Duodenal mucosa (tissue), 2 donors: Measurements from ENCODE around the gene ATP8B3.

Source experiments
- H3K27ac ChIP-seq: one replicate; pipeline ENCODE4 v1.7.0; 2013; ENCODE audit warnings: low read depth, low read length
- H3K27me3 ChIP-seq, 2 donors: one replicate each; pipeline ENCODE4 v1.7.0; 2013; ENCODE audit warnings: low read length in 2 of 2, control low read depth in 1 of 2; ENCODE audit not compliant: insufficient read depth in 2 of 2, control insufficient read depth in 1 of 2
- H3K36me3 ChIP-seq, 2 donors: one replicate each; pipeline ENCODE4 v1.7.0; 2013; ENCODE audit warnings: low read length in 2 of 2, control low read depth in 1 of 2; ENCODE audit not compliant: insufficient read depth in 2 of 2, control insufficient read depth in 1 of 2
- H3K4me1 ChIP-seq, 2 donors: one replicate each; pipeline ENCODE4 v1.7.0; 2013; ENCODE audit warnings: low read length in 2 of 2, control low read depth in 1 of 2; ENCODE audit not compliant: insufficient read depth in 2 of 2, control insufficient read depth in 1 of 2
- H3K4me3 ChIP-seq, 2 donors: one replicate each; pipeline ENCODE4 v1.7.0; 2013; ENCODE audit warnings: low read length in 2 of 2, low read depth in 1 of 2
- H3K9ac ChIP-seq, 2 donors: one replicate each; pipeline ENCODE4 v1.7.0; 2013; ENCODE audit warnings: low read length in 2 of 2, low read depth in 1 of 2
- H3K9me3 ChIP-seq, 2 donors: one replicate each; pipeline ENCODE4 v1.7.0; 2013; ENCODE audit warnings: low read length in 2 of 2, control low read depth in 1 of 2; ENCODE audit not compliant: control insufficient read depth in 1 of 2

The ATP8B3 gene

DNA sequence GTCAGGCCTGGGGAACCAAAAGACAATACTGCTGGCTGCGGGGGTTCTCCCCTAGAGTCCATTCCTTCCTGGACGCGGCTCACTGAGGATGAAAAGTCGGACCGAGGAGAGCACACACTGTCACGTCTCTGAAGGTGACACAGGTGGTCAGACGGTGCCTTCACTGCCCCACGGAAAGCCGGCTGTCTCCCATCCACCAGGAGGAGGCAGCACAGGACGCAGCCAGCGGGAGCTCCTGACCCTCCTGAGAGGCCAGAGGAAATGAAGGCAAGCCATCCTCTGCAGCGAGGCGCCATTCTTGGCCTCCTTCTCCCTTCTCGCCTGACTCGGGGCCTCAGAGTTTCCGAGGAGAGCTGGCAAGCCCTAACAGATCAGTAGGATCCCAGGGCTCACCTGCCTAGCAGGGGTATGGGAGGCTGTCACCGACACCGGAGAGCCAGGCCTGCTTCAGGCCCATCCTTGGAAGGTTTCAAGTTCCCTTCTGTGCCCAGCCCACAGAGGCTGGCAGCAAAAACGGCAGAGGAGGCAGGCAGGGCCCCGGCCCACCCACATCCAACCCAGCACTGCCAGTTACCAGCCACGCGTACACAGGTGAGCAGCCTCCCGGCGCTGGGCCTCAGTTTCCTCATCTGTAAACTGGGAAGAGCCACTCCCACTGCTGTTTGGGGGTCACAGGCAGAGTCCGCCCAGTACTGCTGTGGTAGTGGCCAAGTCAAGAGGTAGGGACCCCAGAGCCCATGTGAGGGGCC lies 31.7 kb upstream of the ATP8B3 start:
- no peaks in the 10 kb centered on the region for H3K9me3 ChIP-seq
- H3K36me3 ChIP-seq: peaks cover 0 to 27% of the 10 kb centered on the region in 2 donors
- H3K27ac ChIP-seq: no peak overlapping the region
- no peak overlapping the region for H3K4me3 ChIP-seq
- H3K4me1 ChIP-seq: peaks cover 45 to 67% of the 10 kb centered on the region in 2 donors
- H3K9ac ChIP-seq: no peak overlapping the region
- H3K27me3 ChIP-seq: no peaks in the 10 kb centered on the region

DNA sequence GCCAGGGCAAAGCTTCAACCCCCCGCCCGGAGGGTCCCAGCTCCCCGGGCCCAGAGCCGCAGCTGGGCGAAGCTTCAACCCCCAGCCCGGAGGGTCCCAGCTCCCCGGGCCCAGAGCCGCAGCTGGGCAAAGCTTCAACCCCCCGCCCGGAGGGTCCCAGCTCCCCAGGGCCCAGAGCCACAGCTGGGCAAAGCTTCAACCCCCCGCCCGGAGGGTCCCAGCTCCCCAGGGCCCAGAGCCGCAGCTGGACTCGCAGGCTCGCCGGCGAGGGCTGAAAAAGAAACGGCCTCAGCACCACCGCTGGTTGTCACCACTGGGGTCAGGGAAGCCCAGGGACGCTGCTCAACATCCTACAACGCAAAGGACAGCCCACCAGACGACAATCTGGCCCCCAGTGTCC lies 31.0 kb upstream of the ATP8B3 start:
- no peaks in the 10 kb centered on the region for H3K27me3 ChIP-seq
- H3K4me3 ChIP-seq: no peak overlapping the region
- H3K9ac ChIP-seq: no peak overlapping the region
- H3K4me1 ChIP-seq: peaks cover 45 to 73% of the 10 kb centered on the region in 2 donors
- H3K9me3 ChIP-seq: no peaks in the 10 kb centered on the region
- no peak overlapping the region for H3K27ac ChIP-seq
- H3K36me3 ChIP-seq: peaks cover 0 to 27% of the 10 kb centered on the region in 2 donors

DNA sequence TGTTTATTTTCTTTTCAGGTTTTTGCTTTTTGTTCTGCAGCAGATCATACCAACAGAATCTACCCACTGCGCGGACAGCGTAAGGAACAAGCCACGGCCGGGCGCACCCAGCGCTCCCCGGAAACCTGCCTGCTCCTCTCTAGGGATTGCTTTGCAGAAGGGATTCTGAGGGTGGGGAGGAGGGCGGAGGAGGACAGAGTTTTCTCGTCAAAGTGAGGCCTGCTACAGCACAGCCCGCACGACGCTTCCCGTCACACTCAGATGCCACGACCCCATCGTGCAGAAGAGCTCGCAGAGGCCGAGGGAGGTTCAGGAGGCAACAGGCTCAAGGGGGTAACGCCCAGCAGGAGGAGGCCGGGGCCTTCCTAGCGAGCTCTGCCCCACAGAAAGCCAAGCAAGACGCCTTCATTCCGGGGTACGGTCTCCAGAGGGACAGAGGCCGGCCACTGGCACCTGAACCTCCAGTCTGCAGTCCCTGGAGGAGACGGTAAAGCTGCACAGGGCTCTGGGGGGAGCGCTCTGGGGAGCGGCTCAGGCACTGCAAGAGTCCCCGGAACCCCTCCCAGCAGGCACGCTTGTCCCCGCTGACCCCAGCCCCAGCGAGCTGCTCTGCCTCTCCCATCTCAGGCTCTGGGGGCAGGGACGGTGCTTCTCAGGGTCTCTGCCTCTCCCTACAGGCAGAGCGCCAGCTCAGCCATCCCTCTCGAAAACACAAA lies 29.3 kb upstream of the ATP8B3 start:
- no peak overlapping the region for H3K9ac ChIP-seq
- H3K27ac ChIP-seq: peak overlapping the region; percentile 3
- no peaks in the 10 kb centered on the region for H3K9me3 ChIP-seq
- peaks cover 34 to 59% of the 10 kb centered on the region in 2 donors for H3K4me1 ChIP-seq
- peaks cover 0 to 27% of the 10 kb centered on the region in 2 donors for H3K36me3 ChIP-seq
- H3K27me3 ChIP-seq: no peaks in the 10 kb centered on the region
- H3K4me3 ChIP-seq: no peak overlapping the region

DNA sequence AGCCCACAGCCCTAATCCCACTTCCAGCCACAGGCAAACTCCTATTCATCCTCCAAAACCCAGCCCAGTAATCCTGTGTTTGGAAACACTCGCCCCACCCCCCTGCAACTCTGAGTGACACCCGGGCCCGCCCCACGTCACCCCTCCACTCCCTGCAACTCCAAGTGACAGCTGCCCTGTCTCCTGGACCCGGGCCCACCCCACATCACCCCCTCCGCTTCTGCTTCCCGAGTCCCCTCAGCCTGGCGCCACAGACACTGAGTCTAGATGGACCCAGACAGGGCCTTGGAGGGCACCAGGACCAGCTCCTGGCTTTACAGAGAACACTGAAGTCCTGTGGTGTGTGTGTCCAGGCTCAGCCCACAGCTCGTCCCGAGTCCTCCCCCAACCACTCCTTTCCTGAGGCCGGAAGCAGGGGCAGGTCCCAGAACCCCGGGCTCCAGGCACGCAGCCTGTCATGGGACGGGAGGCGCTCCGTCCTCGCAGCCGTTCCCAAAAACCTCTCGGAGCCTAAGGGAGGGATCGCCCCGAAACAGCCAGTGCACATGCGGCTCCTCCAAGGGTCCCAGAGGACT lies 28.6 kb upstream of the ATP8B3 start:
- Histone ChIP-seq H3K27ac (peak overlapping the region; percentile 3), H3K4me3 (peak overlapping the region in 1 of 2 donors; percentile 28), H3K9me3 (no peaks in the 10 kb centered on the region), H3K4me1 (peaks cover 27 to 51% of the 10 kb centered on the region in 2 donors), H3K36me3 (peaks cover 0 to 27% of the 10 kb centered on the region in 2 donors), H3K9ac (peak overlapping the region; percentile 18 to 32), H3K27me3 (no peaks in the 10 kb centered on the region)

DNA sequence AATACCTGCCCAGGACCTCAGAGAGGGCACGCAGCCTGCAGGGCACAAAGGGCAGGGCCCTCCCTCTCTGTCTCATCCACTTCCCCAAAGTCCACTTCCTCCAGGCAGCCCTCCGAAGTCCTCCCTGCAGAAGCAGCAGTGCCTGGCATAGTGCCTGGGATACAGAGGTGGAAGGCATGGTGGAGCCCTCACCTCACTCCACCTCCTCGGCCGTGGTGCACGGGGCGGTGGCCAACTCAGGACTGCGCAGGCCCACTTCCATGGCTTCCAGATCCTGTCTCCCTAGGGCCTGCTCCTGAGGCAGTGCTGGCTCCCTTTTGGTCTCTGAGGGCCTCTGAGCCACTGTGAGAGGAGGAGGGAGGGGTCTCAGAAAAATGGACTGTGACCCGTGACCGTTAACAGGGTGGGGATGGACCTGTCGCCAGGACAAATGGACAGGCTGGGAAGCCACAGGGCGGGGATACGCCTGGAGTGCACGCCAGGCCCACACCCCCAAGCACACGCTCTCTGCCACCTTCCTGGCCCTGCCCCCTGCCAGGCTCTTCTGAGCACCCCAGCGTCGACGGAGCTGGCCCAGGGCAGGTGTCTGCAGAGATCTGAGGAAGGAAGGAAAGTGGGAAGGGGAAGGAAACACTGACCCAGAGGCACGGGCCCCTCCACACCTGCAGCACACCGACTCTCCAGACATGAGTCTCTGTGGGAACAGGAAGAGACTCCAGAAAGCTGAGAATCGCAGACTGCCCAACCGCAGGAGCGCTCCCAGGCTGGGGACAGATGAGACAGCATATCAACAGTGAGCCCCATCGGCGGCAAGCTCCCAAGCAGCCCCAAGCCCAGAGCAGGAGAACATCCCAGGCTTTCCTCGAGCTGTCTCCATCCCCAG lies 27.8 kb upstream of the ATP8B3 start:
- peaks cover 0 to 21% of the 10 kb centered on the region in 2 donors for H3K36me3 ChIP-seq
- peaks cover 25 to 44% of the 10 kb centered on the region in 2 donors for H3K4me1 ChIP-seq
- peak overlapping the region; percentile 8 to 28 for H3K4me3 ChIP-seq
- H3K9ac ChIP-seq: peak overlapping the region; percentile 18 to 32
- no peaks in the 10 kb centered on the region for H3K9me3 ChIP-seq
- H3K27me3 ChIP-seq: no peaks in the 10 kb centered on the region
- H3K27ac ChIP-seq: peak overlapping the region; percentile 3

DNA sequence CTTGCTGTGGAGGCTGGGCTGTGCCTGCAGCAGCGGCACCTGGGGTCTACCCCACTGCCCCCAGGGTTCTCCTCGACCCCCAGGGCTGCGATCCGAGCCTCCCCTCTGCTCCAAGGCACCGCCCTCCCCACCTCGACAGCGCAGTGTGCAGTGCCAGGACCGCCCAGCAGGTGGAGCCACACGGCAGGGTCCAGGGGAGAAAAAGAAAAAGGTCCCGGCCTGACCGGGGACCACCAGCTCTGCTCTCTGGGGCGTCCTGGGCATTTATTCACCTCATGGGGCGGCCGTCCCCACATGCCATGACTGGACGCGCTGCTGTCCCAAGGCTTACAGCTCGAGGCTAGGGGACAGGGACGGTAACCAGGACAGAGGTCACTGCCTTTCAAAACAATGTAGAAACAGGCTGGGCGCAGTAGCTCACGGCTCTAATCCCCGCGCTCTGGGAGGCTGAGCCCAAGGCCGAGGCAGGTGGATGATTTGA lies 25.6 kb upstream of the ATP8B3 start:
- peaks cover 22 to 31% of the 10 kb centered on the region in 2 donors for H3K4me1 ChIP-seq
- no peaks in the 10 kb centered on the region for H3K9me3 ChIP-seq
- H3K36me3 ChIP-seq: peaks cover 0 to 14% of the 10 kb centered on the region in 2 donors
- H3K27me3 ChIP-seq: no peaks in the 10 kb centered on the region
- H3K27ac ChIP-seq: peak overlapping the region; percentile 32
- no peak overlapping the region for H3K4me3 ChIP-seq
- H3K9ac ChIP-seq: no peak overlapping the region

DNA sequence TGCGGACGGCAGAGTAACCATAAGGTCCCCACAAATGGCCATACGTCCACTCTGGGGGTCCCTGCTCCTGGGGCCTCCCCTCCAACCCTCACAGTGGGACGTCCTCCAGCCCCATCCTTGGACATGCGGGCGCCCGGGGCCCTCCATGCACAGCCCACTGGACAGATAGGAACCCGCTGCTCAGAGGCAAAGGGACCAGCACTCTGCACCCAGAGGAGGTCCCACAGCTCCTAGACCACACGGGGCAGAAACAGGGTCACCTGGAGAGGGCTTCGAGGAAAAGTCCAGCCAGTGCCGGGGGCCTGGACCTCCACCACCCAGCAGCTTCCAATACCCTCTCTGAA lies 25.1 kb upstream of the ATP8B3 start:
- Histone ChIP-seq H3K4me1 (peaks cover 22 to 31% of the 10 kb centered on the region in 2 donors), H3K36me3 (peaks cover 0 to 14% of the 10 kb centered on the region in 2 donors), H3K27me3 (no peaks in the 10 kb centered on the region), H3K9ac (no peak overlapping the region), H3K9me3 (no peaks in the 10 kb centered on the region), H3K27ac (no peak overlapping the region), H3K4me3 (no peak overlapping the region)

DNA sequence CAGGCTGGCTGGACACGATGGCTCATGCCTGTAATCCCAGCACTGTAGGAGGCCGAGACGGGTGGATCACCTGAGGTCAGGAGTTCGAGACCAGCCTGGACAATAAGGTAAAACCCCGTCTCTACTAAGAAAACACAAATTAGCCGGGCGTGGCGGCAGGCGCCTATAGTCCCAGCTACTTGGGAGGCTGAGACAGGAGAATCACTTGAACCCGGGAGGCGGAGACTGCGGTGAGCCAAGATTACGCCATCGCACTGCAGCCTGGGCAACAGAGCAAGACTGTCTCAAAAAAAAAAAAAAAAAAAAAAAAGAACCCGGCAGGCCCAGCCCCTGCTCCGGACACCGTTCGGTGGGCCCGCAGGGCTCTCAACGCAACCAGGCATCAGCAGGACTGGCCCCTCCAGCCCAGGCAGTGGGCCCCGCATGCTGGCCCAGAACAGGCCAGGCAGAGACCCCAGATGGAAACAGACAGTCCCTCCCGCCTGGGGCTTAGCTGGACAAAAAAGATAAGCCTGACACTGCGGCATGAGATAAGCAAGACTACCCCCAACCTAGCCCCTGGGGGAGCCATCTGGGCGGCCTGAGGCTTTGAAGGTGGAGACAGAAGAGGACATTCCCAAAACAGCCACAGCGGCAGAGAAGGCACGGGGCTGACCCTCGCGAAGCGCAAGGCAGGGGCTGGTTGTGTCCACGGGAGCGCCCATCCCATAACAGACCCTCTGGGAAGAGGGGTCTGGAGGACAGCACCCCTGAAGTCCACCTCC lies 24.6 kb upstream of the ATP8B3 start:
- H3K36me3 ChIP-seq: peaks cover 0 to 14% of the 10 kb centered on the region in 2 donors
- H3K27ac ChIP-seq: no peak overlapping the region
- H3K4me3 ChIP-seq: no peak overlapping the region
- no peak overlapping the region for H3K9ac ChIP-seq
- no peaks in the 10 kb centered on the region for H3K9me3 ChIP-seq
- H3K4me1 ChIP-seq: peaks cover 22 to 31% of the 10 kb centered on the region in 2 donors
- no peaks in the 10 kb centered on the region for H3K27me3 ChIP-seq

DNA sequence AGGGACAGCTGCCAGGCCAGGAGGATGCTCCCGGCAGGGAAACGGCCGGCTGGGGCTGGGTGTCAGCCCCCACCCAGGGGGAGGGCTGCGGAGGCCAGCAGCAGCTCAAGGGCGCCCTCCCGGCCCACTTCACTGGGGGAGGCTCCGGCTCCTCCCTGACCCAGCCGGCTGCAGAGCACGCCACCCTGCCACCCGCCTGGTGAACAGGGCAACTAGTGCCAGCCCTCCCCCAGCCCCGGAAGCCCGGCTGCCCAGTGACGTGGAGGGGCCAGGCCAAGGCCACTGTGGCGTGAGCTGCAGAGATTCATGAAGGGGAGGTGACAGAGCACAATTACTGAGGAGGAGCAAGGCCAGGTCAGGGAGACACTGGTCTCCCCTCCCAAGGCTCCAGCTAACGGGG lies 21.5 kb upstream of the ATP8B3 start:
- H3K4me1 ChIP-seq: peaks cover 0 to 4% of the 10 kb centered on the region in 2 donors
- no peak overlapping the region for H3K27ac ChIP-seq
- no peak overlapping the region for H3K4me3 ChIP-seq
- peaks cover 3 to 28% of the 10 kb centered on the region in 2 donors for H3K36me3 ChIP-seq
- no peaks in the 10 kb centered on the region for H3K27me3 ChIP-seq
- H3K9ac ChIP-seq: no peak overlapping the region
- H3K9me3 ChIP-seq: no peaks in the 10 kb centered on the region
